Measurements from ENCODE around the gene ATF5. TPM values are rescaled to one million over a fixed set of nuclear protein-coding genes. Genes with fewer than 3 reads are reported as not detected.

The ATF5 gene
- total RNA-seq, 1 donor from 2014 or later = 3.6 TPM

DNA sequence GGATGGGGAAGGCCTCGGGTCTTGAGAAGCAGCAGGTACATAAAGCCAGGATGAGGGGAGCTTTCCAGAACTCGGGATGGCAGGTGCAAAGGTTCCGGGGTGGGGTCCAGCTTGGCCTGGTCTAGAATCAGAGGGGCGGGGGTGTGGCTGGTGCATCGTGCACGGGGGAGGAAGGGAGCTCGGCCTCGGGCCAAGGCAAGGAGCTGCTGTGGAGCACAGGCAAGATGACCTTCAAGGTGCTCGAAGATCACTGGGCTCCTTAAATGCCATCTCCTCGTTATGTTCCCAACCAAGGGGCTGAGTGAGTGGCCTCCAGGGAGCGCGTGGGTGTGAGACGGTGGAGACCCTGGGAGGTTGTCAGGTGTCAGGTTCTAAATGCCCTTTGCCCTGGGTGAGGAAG lies 48.1 kb downstream of the ATF5 start:
- DNase-seq = no peak

DNA sequence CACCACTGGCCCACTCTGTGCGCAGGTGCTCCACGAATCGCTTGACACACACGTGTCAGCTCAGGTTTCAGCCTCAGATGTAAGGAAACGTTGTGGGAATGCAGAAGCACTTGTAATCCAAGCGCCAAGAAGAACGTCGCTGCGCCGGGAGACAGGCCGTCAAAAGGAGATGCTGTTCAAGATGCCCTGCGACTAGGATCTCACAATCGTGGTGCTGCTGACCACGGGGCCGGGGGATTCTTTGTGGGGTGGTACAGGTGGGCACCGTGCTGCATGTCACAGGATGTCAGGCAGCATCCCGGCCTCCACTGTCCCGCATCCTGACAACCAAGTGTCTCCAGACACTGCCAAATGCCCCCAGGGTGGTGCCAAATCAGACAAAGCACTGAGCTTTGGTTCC lies 48.9 kb downstream of the ATF5 start:
- DNase-seq = no peak

DNA sequence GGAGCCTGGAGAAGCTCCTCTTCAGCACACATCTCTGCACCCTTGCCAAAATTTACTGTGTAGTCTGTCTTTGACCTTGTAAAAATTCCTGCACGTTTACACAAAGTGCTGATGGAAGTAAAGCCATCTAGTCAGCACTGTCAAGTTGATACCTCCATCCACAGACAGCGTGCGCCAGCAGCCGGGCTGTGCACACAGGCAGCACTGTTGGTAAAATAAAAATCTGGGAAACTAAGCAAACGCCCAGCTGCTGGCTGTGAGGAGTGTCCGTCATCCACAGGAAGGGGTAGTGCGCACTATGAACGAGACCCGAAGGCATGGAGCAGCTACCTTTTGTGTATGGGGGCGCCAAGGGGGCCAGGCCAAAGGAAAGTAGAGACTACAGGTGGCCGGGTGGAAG lies 49.3 kb downstream of the ATF5 start:
- DNase-seq = no peak

DNA sequence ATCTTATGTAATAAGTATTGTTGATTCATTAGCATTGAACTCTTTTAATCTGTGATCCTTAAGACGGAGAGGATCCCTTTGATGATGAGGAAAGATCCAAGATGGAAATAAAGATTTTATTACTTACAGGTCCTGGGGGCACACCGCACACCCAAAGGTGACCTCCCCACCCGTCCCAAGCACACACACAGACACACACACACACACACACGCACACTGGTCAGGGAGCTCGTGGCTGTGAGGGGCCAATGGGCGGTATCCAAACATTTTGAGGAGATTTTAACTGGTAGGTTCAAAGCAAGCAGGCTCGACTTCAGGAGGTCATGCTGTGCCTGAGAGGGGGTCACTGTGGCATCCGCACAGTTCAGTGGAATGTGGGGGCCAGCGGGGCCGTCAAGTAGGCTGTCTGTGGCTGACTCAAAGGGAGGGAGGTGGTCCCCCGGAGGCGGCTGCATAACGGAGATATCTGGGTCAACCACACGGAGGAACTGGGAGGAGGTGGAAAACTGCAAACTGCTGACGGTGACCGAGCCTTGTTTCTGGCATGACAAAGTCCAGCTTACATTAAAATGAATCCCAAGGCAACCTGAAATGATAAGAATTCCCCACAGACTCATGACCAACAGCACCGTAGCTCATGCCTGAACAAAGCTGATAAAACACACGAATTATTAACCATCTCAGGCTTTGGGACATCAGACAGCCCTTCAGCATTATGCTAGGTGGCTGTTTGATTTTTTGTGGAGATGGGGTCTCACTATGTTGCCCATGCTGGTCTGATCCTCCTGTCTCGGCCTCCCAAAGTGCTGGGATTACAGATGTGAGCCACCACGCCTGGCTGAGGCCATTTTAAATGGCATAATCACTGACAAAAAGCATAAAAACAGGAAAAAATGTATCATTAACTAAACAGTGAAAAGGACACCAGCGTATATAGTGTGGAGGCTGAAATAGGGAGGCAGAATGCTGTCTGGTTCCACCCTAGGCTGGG lies 52.9 kb downstream of the ATF5 start:
- no peak for DNase-seq

Other genes starting within 250 kb of the ATF5 start
- gene ADM5, start 239.6 kb upstream of the ATF5 start, total RNA-seq = 0.92 TPM
- 5.1 TPM for gene CPT1C, start 238.1 kb upstream of the ATF5 start, total RNA-seq
- 1.1 TPM for gene TSKS, start 165.9 kb upstream of the ATF5 start, total RNA-seq
- 56.2 TPM for gene AP2A1, start 162.2 kb upstream of the ATF5 start, total RNA-seq
- 25.7 TPM for gene FUZ, start 115.9 kb upstream of the ATF5 start, total RNA-seq
- 38.2 TPM for gene MED25, start 110.9 kb upstream of the ATF5 start, total RNA-seq
- gene PTOV1, start 78.0 kb upstream of the ATF5 start, total RNA-seq = 78.4 TPM
- gene PNKP, start 61.6 kb upstream of the ATF5 start, total RNA-seq = 23.1 TPM
- 4.5 TPM for gene AKT1S1, start 51.9 kb upstream of the ATF5 start, total RNA-seq
- 11.9 TPM for gene TBC1D17, start 51.5 kb upstream of the ATF5 start, total RNA-seq
- not detected for gene IL4I1, start 32.3 kb upstream of the ATF5 start, total RNA-seq
- gene NUP62, start 299 bp downstream of the ATF5 start, total RNA-seq = 33.1 TPM
- gene SIGLEC11, start 32.0 kb downstream of the ATF5 start, total RNA-seq = 0.92 TPM
- 23.2 TPM for gene VRK3, start 96.2 kb downstream of the ATF5 start, total RNA-seq
- gene ZNF473, start 96.8 kb downstream of the ATF5 start, total RNA-seq = 14.9 TPM
- not detected for gene IZUMO2, start 234.1 kb downstream of the ATF5 start, total RNA-seq

Measured in tongue (tissue), 2 donors.